ENCODE measurements around the gene OLIG2.

- TF ChIP-seq ZNF564 (CRISPR knock-in tag; IDR thresholded peaks at IDR 0.05) (no peak), ZBTB44 (CRISPR knock-in tag; IDR thresholded peaks at IDR 0.05) (no peak), KDM4B (CRISPR knock-in tag; IDR thresholded peaks at IDR 0.05) (no peak), KAT8 (CRISPR knock-in tag; IDR thresholded peaks at IDR 0.05) (no peak), ZNF263 (CRISPR knock-in tag; IDR thresholded peaks at IDR 0.05) (no peak), TCF12 (IDR thresholded peaks at IDR 0.05) (no peak), TCF12 (CRISPR knock-in tag; IDR thresholded peaks at IDR 0.05) (no peak), SRF (IDR thresholded peaks at IDR 0.05; ENCODE audit: low read depth, low read length) (no peak), ZNF556 (CRISPR knock-in tag; IDR thresholded peaks at IDR 0.05; ENCODE audit: borderline replicate concordance) (no peak)
Measured at GRCh38 chr21:33025106-33025488, 638 bp upstream of the OLIG2 start.

Data from HepG2 (cell line).